HCT116 (cell line): ENCODE results near the gene CPED1. TPM values are rescaled to one million over a fixed set of nuclear protein-coding genes. Genes with fewer than 3 reads are reported as not detected.

Experiments used
- ATAC-seq: fragments of 200-7000 bp; cut with Tn5 transposase; 2 replicates; pipeline ENCODE4 v1.9.1; 2020; ENCODE audit warnings: mild to moderate bottlenecking, moderate library complexity
- BruUV-seq: library from RNA; stranded (reverse); fragments of 400-500 nt; replicated peaks from 2 replicates; lab custom pipeline; 2021; lab: Mats Ljungman, UMichigan
- CTCF ChIA-PET: fragments of 300-600 bp; sonication (Branson Sonifier 250); formaldehyde crosslinking; loops from one replicate; lab custom pipeline; 2021; ENCODE audit warnings: antibody characterized with exemption; lab: Charles Lee
- POLR2A ChIA-PET: fragments of 300-600, 350-600 bp; sonication (Branson Sonifier 250); formaldehyde crosslinking; loops from one replicate; lab custom pipeline; 2021; ENCODE audit warnings: antibody characterized with exemption; lab: Charles Lee
- RAD21 ChIA-PET, 2 experiments: fragments of 300-600 bp; sonication (Branson Sonifier 250); formaldehyde crosslinking; loops; one replicate each; lab custom pipeline; 2023; ENCODE audit warnings: low total read pairs in 2 of 2; ENCODE audit not compliant: uncharacterized antibody in 2 of 2, unreplicated experiment in 2 of 2, low non-redundant PET in 1 of 2; lab: Charles Lee
- DNase-seq: peaks from one replicate; pipeline ENCODE4 v3.0.0-alpha.2; 2010; ENCODE audit warnings: low read depth, low spot score
- H2AFZ ChIP-seq: fragments of 200-600 bp; shearing (Covaris generic), sonication (generic); 2 replicates; pipeline ENCODE4 v1.6.1; 2017; ENCODE audit warnings: low read depth, mixed run types, mixed read lengths, antibody characterized with exemption, low read length; ENCODE audit not compliant: poor library complexity, severe bottlenecking
- H3K27ac ChIP-seq: 2 replicates; pipeline ENCODE4 v1.5.1; 2012; ENCODE audit warnings: low read depth, low read length
- H3K27me3 ChIP-seq: fragments of 200-600 bp; sonication (generic); 2 replicates; pipeline ENCODE4 v1.6.1; 2016; ENCODE audit warnings: mixed run types, low read length, mixed read lengths; ENCODE audit not compliant: insufficient read depth
- H3K36me3 ChIP-seq, 2 experiments: fragments of 200-500 bp in 1 of 2; fragments of 200-600 bp in 1 of 2; sonication (Bioruptor generic) in 1 of 2; sonication (generic) in 1 of 2; 2 replicates each; pipeline versions ENCODE4 v1.5.1 to v1.6.1; 2014 to 2016; ENCODE audit warnings: low read length in 2 of 2, inconsistent platforms in 1 of 2, mixed read lengths in 1 of 2, mixed run types in 1 of 2; ENCODE audit not compliant: insufficient read depth in 2 of 2, control insufficient read depth in 1 of 2
- H3K4me1 ChIP-seq, 2 experiments: fragments of 200-600 bp in 1 of 2; sonication (generic) in 1 of 2; 2 replicates each; pipeline versions ENCODE4 v1.5.1 to v1.6.1; 2012 to 2017; ENCODE audit warnings: low read length in 2 of 2, inconsistent platforms in 1 of 2, mild to moderate bottlenecking in 1 of 2, mixed read lengths in 1 of 2, mixed run types in 1 of 2, moderate library complexity in 1 of 2; ENCODE audit not compliant: insufficient read depth in 2 of 2, control insufficient read depth in 1 of 2
- H3K4me2 ChIP-seq: fragments of 200-600 bp; sonication (generic); 2 replicates; pipeline ENCODE4 v1.6.1; 2017; ENCODE audit warnings: mixed run types, low read length, mixed read lengths
- H3K4me3 ChIP-seq, 2 experiments: fragments of 200-600 bp in 1 of 2; sonication (generic) in 1 of 2; replicated peaks in 1 of 2; 2 replicates each; pipeline ENCODE4 v1.5.1; 2011 to 2016; ENCODE audit warnings: low read length in 2 of 2, control low read depth in 1 of 2, low read depth in 1 of 2, mild to moderate bottlenecking in 1 of 2, mixed read lengths in 1 of 2, mixed run types in 1 of 2
- H3K79me2 ChIP-seq: fragments of 200-600 bp; sonication (generic); 2 replicates; pipeline ENCODE4 v1.6.1; 2017; ENCODE audit warnings: mild to moderate bottlenecking, mixed run types, low read length, moderate library complexity, mixed read lengths; ENCODE audit not compliant: insufficient read depth
- H3K9ac ChIP-seq: fragments of 200-600 bp; sonication (generic); 2 replicates; pipeline ENCODE4 v1.6.1; 2016; ENCODE audit warnings: low read length, mixed read lengths
- H3K9me2 ChIP-seq: fragments of 200-600 bp; sonication (generic), shearing (Covaris generic); 2 replicates; pipeline ENCODE4 v1.6.1; 2017; ENCODE audit warnings: mixed run types, mild to moderate bottlenecking, moderate library complexity; ENCODE audit not compliant: insufficient read depth
- H3K9me3 ChIP-seq, 2 experiments: fragments of 200-500 bp in 1 of 2; fragments of 200-600 bp in 1 of 2; sonication (Bioruptor generic) in 1 of 2; sonication (generic) in 1 of 2; 2 replicates each; pipeline ENCODE4 v1.6.1; 2014 to 2017; ENCODE audit warnings: low read length in 2 of 2, mixed read lengths in 2 of 2, inconsistent platforms in 1 of 2, low read depth in 1 of 2, mild to moderate bottlenecking in 1 of 2, mixed run types in 1 of 2, moderate library complexity in 1 of 2; ENCODE audit not compliant: control insufficient read depth in 1 of 2, insufficient read depth in 1 of 2
- H4K20me1 ChIP-seq: fragments of 200-600 bp; sonication (generic), shearing (Covaris generic); 2 replicates; pipeline ENCODE4 v1.6.1; 2017; ENCODE audit warnings: mixed run types, mild to moderate bottlenecking, moderate library complexity; ENCODE audit not compliant: insufficient read depth
- CBX3 ChIP-seq: IDR thresholded peaks from 2 replicates; pipeline ENCODE4 v1.6.1; 2012; ENCODE audit warnings: low read depth
- CEBPB ChIP-seq: IDR thresholded peaks from 2 replicates; pipeline ENCODE4 v1.6.1; 2012; ENCODE audit warnings: low read depth
- ELF1 ChIP-seq: IDR thresholded peaks from 2 replicates; pipeline ENCODE4 v1.6.1; 2012; ENCODE audit warnings: low read depth, borderline replicate concordance
- EZH2 ChIP-seq: fragments of 200-600 bp; sonication (generic); IDR thresholded peaks from 2 replicates; pipeline ENCODE4 v1.6.1; 2017; ENCODE audit warnings: antibody characterized with exemption, mixed run types
- EZH2phosphoT487 ChIP-seq: fragments of 200-600 bp; IDR thresholded peaks from 2 replicates; pipeline ENCODE4 v1.6.1; 2018; ENCODE audit warnings: antibody characterized with exemption, borderline replicate concordance
- MAX ChIP-seq: IDR thresholded peaks from 2 replicates; pipeline ENCODE4 v1.6.1; 2012
- POLR2A ChIP-seq: IDR thresholded peaks from 2 replicates; pipeline ENCODE4 v1.7.0; 2011; ENCODE audit warnings: borderline replicate concordance; ENCODE audit not compliant: insufficient read depth, insufficient read length; ENCODE audit errors: extremely low read depth
- POLR2AphosphoS5 ChIP-seq: IDR thresholded peaks from 2 replicates; pipeline ENCODE4 v1.6.1; 2011; ENCODE audit warnings: mild to moderate bottlenecking, low read depth, low read length, moderate library complexity
- RAD21 ChIP-seq: IDR thresholded peaks from 2 replicates; pipeline ENCODE4 v1.6.1; 2012; ENCODE audit warnings: low read depth, mild to moderate bottlenecking
- SP1 ChIP-seq: IDR thresholded peaks from 2 replicates; pipeline ENCODE4 v1.6.1; 2012; ENCODE audit warnings: low read depth
- SRF ChIP-seq: IDR thresholded peaks from 2 replicates; pipeline ENCODE4 v1.6.1; 2012; ENCODE audit warnings: low read depth
- TCF7L2 ChIP-seq: IDR thresholded peaks from 2 replicates; pipeline ENCODE4 v1.7.0; 2011; ENCODE audit warnings: borderline replicate concordance, inconsistent platforms; ENCODE audit not compliant: insufficient read depth, insufficient read length; ENCODE audit errors: extremely low read depth
- YY1 ChIP-seq: IDR thresholded peaks from 2 replicates; pipeline ENCODE4 v1.6.1; 2011; ENCODE audit warnings: low read length, low read depth, moderate library complexity, mild to moderate bottlenecking; ENCODE audit not compliant: insufficient replicate concordance; ENCODE audit errors: extremely low read depth
- ZFX ChIP-seq: fragments of 450-650 bp; IDR thresholded peaks from 2 replicates; pipeline ENCODE4 v1.6.1; 2017
- intact Hi-C: fragments of 100-400 bp; cut with micrococcal nuclease; formaldehyde crosslinking; loops from 2 replicates; pipeline ENCODE4 v1.10.0; 2022
- total RNA-seq: library from RNA; stranded (reverse); gene quantifications from one replicate; pipeline ENCODE4 v1.2.1, GENCODE V29; 2021; ENCODE audit not compliant: unreplicated experiment
- TF ChIP-seq, protein P1 (sequence below): IDR thresholded peaks from 2 replicates; pipeline ENCODE4 v1.6.1; 2012; ENCODE audit warnings: low read depth

The CPED1 gene
- total RNA-seq, 1 experiment from 2014 or later = 1.2 TPM

DNA sequence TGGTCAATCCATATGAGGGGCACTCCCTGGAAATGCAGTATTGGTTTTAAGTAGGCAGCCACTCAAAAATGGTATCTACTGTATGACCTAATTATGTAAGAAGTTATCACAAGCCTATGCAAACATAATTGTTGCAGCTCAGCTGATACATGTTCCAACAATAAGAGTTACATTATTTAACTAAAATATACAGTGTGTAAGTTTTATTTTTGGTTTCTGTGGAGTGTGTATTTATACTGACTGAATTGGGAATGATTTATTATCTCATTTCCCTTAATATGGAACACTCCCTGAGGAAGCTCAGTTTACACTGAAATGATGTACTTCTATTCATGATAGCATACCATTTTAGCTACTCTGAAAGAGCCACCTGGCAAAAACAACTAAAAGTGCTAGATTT lies 40.5 kb upstream of the CPED1 start:
- H3K4me3 ChIP-seq = no peak overlapping the region
- no TSS peak for BruUV-seq
- ChIA-PET CTCF (interaction anchor here (1.1 kb wide), 1 partner anchor 15 kb away, joined by 3 read pairs; no protein-coding TSS in a partner anchor), RAD21 (no interaction called here), POLR2A (interaction anchor here (1.5 kb wide), 1 partner anchor 141 kb away, joined by 3 read pairs; no protein-coding TSS in a partner anchor)
- no peaks in the 10 kb centered on the region for H3K9me2 ChIP-seq
- no peaks in the 10 kb centered on the region for H3K9me3 ChIP-seq
- H3K79me2 ChIP-seq = peaks cover 19% of the 10 kb centered on the region
- DNase-seq = no peak
- H3K4me1 ChIP-seq = peaks cover 3 to 15% of the 10 kb centered on the region in 2 experiments; a peak in 3 of 4 replicates
- intact Hi-C loops = no loop called here
- no peak for ATAC-seq
- H3K27ac ChIP-seq = no peak overlapping the region
- H3K36me3 ChIP-seq = no peaks in the 10 kb centered on the region
- H4K20me1 ChIP-seq = no peaks in the 10 kb centered on the region
- TF ChIP-seq SRF = no peak
- TF ChIP-seq TCF7L2 = no peak
- TF ChIP-seq POLR2A = no peak
- TF ChIP-seq MAX = no peak
- no peak for TF ChIP-seq RAD21
- no peak for TF ChIP-seq EZH2phosphoT487
- TF ChIP-seq EZH2 = no peak
- no peak for TF ChIP-seq ZFX
- TF ChIP-seq POLR2AphosphoS5 = no peak
- TF ChIP-seq, protein P1, sequence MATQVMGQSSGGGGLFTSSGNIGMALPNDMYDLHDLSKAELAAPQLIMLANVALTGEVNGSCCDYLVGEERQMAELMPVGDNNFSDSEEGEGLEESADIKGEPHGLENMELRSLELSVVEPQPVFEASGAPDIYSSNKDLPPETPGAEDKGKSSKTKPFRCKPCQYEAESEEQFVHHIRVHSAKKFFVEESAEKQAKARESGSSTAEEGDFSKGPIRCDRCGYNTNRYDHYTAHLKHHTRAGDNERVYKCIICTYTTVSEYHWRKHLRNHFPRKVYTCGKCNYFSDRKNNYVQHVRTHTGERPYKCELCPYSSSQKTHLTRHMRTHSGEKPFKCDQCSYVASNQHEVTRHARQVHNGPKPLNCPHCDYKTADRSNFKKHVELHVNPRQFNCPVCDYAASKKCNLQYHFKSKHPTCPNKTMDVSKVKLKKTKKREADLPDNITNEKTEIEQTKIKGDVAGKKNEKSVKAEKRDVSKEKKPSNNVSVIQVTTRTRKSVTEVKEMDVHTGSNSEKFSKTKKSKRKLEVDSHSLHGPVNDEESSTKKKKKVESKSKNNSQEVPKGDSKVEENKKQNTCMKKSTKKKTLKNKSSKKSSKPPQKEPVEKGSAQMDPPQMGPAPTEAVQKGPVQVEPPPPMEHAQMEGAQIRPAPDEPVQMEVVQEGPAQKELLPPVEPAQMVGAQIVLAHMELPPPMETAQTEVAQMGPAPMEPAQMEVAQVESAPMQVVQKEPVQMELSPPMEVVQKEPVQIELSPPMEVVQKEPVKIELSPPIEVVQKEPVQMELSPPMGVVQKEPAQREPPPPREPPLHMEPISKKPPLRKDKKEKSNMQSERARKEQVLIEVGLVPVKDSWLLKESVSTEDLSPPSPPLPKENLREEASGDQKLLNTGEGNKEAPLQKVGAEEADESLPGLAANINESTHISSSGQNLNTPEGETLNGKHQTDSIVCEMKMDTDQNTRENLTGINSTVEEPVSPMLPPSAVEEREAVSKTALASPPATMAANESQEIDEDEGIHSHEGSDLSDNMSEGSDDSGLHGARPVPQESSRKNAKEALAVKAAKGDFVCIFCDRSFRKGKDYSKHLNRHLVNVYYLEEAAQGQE = no peak
- no peak for TF ChIP-seq CEBPB
- no peak for TF ChIP-seq ELF1
- TF ChIP-seq SP1 = no peak
- no peak for TF ChIP-seq YY1
- no peak for TF ChIP-seq CBX3
- no peak overlapping the region for H2AFZ ChIP-seq
- no peak overlapping the region for H3K9ac ChIP-seq
- no peaks in the 10 kb centered on the region for H3K27me3 ChIP-seq
- no peak overlapping the region for H3K4me2 ChIP-seq
